GM23338 (cell line): ENCODE measurements around the gene GGT6.

Source experiments
- CREB1 ChIP-seq: fragments of 250-450 bp; sonication (Bioruptor Pico); IDR thresholded peaks from 2 replicates; pipeline ENCODE4 v1.5.0; 2020; ENCODE audit warnings: low read depth, mild to moderate bottlenecking, moderate library complexity
- CTCF ChIP-seq, 2 experiments: fragments of 200-600 bp in 1 of 2; sonication (generic) in 1 of 2; conservative IDR thresholded peaks; 2 replicates each; pipeline versions ENCODE4 v1.5.1 to v1.6.1; 2016 to 2017; ENCODE audit warnings: antibody characterized with exemption in 2 of 2, low read depth in 2 of 2, mild to moderate bottlenecking in 2 of 2, moderate library complexity in 1 of 2
- ETS1 ChIP-seq: IDR thresholded peaks from 2 replicates; pipeline ENCODE4 v1.6.1; 2016; ENCODE audit warnings: antibody characterized with exemption
- EZH2 ChIP-seq: fragments of 200-600 bp; sonication (generic); IDR thresholded peaks from one replicate; pipeline ENCODE4 v1.8.0; 2017; ENCODE audit warnings: antibody characterized with exemption, mild to moderate bottlenecking, low read depth; ENCODE audit not compliant: unreplicated experiment
- EZH2phosphoT487 ChIP-seq: fragments of 200-600 bp; sonication (generic); IDR thresholded peaks from one replicate; pipeline ENCODE4 v1.8.1; 2018; ENCODE audit warnings: antibody characterized with exemption; ENCODE audit not compliant: unreplicated experiment
- JUNB ChIP-seq: IDR thresholded peaks from one replicate; pipeline ENCODE4 v1.6.1; 2016; ENCODE audit warnings: antibody characterized with exemption; ENCODE audit not compliant: unreplicated experiment
- NANOG ChIP-seq: IDR thresholded peaks from 2 replicates; pipeline ENCODE4 v1.6.1; 2016; ENCODE audit warnings: antibody characterized with exemption, borderline replicate concordance
- POLR2AphosphoS5 ChIP-seq: IDR thresholded peaks from 2 replicates; pipeline ENCODE4 v1.6.1; 2016; ENCODE audit warnings: antibody characterized with exemption, low read depth
- TF ChIP-seq, protein P1 (sequence below): fragments of 250-450 bp; sonication (Bioruptor Pico); IDR thresholded peaks from 2 replicates; pipeline ENCODE4 v1.5.0; 2020; ENCODE audit warnings: mild to moderate bottlenecking, moderate library complexity
- TF ChIP-seq, protein P2 (sequence below): IDR thresholded peaks from one replicate; pipeline ENCODE4 v1.6.1; 2018; ENCODE audit warnings: antibody characterized with exemption; ENCODE audit not compliant: unreplicated experiment

GRCh38 chr17:4593021-4593421, 32.6 kb upstream of the GGT6 start:
- TF ChIP-seq CTCF (conservative IDR thresholded peaks at IDR 0.05; ENCODE audit: low read depth in 2 of 2) (peak in 1 of 2 experiments; percentile 14; a peak in 1 of 4 replicates), EZH2phosphoT487 (no peak), JUNB (no peak), EZH2 (no peak), NANOG (no peak), POLR2AphosphoS5 (no peak), ETS1 (no peak), CREB1 (CRISPR knock-in tag) (no peak)
- TF ChIP-seq, protein P1, sequence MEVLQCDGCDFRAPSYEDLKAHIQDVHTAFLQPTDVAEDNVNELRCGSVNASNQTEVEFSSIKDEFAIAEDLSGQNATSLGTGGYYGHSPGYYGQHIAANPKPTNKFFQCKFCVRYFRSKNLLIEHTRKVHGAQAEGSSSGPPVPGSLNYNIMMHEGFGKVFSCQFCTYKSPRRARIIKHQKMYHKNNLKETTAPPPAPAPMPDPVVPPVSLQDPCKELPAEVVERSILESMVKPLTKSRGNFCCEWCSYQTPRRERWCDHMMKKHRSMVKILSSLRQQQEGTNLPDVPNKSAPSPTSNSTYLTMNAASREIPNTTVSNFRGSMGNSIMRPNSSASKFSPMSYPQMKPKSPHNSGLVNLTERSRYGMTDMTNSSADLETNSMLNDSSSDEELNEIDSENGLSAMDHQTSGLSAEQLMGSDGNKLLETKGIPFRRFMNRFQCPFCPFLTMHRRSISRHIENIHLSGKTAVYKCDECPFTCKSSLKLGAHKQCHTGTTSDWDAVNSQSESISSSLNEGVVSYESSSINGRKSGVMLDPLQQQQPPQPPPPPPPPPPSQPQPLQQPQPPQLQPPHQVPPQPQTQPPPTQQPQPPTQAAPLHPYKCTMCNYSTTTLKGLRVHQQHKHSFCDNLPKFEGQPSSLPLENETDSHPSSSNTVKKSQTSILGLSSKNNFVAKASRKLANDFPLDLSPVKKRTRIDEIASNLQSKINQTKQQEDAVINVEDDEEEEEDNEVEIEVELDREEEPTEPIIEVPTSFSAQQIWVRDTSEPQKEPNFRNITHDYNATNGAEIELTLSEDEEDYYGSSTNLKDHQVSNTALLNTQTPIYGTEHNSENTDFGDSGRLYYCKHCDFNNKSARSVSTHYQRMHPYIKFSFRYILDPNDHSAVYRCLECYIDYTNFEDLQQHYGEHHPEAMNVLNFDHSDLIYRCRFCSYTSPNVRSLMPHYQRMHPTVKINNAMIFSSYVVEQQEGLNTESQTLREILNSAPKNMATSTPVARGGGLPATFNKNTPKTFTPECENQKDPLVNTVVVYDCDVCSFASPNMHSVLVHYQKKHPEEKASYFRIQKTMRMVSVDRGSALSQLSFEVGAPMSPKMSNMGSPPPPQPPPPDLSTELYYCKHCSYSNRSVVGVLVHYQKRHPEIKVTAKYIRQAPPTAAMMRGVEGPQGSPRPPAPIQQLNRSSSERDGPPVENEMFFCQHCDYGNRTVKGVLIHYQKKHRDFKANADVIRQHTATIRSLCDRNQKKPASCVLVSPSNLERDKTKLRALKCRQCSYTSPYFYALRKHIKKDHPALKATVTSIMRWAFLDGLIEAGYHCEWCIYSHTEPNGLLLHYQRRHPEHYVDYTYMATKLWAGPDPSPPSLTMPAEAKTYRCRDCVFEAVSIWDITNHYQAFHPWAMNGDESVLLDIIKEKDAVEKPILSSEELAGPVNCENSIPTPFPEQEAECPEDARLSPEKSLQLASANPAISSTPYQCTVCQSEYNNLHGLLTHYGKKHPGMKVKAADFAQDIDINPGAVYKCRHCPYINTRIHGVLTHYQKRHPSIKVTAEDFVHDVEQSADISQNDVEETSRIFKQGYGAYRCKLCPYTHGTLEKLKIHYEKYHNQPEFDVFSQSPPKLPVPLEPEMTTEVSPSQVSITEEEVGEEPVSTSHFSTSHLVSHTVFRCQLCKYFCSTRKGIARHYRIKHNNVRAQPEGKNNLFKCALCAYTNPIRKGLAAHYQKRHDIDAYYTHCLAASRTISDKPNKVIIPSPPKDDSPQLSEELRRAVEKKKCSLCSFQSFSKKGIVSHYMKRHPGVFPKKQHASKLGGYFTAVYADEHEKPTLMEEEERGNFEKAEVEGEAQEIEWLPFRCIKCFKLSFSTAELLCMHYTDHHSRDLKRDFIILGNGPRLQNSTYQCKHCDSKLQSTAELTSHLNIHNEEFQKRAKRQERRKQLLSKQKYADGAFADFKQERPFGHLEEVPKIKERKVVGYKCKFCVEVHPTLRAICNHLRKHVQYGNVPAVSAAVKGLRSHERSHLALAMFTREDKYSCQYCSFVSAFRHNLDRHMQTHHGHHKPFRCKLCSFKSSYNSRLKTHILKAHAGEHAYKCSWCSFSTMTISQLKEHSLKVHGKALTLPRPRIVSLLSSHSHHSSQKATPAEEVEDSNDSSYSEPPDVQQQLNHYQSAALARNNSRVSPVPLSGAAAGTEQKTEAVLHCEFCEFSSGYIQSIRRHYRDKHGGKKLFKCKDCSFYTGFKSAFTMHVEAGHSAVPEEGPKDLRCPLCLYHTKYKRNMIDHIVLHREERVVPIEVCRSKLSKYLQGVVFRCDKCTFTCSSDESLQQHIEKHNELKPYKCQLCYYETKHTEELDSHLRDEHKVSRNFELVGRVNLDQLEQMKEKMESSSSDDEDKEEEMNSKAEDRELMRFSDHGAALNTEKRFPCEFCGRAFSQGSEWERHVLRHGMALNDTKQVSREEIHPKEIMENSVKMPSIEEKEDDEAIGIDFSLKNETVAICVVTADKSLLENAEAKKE (CRISPR knock-in tag): no peak
- TF ChIP-seq, protein P2, sequence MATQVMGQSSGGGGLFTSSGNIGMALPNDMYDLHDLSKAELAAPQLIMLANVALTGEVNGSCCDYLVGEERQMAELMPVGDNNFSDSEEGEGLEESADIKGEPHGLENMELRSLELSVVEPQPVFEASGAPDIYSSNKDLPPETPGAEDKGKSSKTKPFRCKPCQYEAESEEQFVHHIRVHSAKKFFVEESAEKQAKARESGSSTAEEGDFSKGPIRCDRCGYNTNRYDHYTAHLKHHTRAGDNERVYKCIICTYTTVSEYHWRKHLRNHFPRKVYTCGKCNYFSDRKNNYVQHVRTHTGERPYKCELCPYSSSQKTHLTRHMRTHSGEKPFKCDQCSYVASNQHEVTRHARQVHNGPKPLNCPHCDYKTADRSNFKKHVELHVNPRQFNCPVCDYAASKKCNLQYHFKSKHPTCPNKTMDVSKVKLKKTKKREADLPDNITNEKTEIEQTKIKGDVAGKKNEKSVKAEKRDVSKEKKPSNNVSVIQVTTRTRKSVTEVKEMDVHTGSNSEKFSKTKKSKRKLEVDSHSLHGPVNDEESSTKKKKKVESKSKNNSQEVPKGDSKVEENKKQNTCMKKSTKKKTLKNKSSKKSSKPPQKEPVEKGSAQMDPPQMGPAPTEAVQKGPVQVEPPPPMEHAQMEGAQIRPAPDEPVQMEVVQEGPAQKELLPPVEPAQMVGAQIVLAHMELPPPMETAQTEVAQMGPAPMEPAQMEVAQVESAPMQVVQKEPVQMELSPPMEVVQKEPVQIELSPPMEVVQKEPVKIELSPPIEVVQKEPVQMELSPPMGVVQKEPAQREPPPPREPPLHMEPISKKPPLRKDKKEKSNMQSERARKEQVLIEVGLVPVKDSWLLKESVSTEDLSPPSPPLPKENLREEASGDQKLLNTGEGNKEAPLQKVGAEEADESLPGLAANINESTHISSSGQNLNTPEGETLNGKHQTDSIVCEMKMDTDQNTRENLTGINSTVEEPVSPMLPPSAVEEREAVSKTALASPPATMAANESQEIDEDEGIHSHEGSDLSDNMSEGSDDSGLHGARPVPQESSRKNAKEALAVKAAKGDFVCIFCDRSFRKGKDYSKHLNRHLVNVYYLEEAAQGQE: no peak
